CD14-positive monocyte (primary cell): ENCODE results near the gene LRRK1. TPM values are rescaled to one million over a fixed set of nuclear protein-coding genes. Genes with fewer than 3 reads are reported as not detected.

Source experiments
- DNase-seq, 3 donors: peaks; one replicate each; pipeline ENCODE4 v3.0.0-alpha.2; 2011 to 2022
- H2AFZ ChIP-seq: 2 replicates; pipeline ENCODE4 v1.6.0; 2012; ENCODE audit warnings: mild to moderate bottlenecking, low read depth, low read length, inconsistent platforms; ENCODE audit not compliant: insufficient read depth, poor library complexity, severe bottlenecking
- H3K27ac ChIP-seq, 2 donors: 1 replicate in 1 of 2; 2 replicates in 1 of 2; pipeline ENCODE4 v1.5.1; 2012 to 2013; ENCODE audit warnings: low read length in 2 of 2, control low read depth in 1 of 2, inconsistent platforms in 1 of 2, low read depth in 1 of 2, mild to moderate bottlenecking in 1 of 2
- H3K27me3 ChIP-seq, 2 donors: one replicate each; pipeline versions ENCODE4 v1.6.0 to v1.6.1; 2011 to 2013; ENCODE audit warnings: low read length in 2 of 2; ENCODE audit not compliant: control insufficient read depth in 2 of 2, insufficient read depth in 2 of 2
- H3K36me3 ChIP-seq, 2 donors: replicated peaks in 1 of 2; 1 replicate in 1 of 2; 2 replicates in 1 of 2; pipeline versions ENCODE4 v1.5.1 to v1.6.1; 2012 to 2013; ENCODE audit warnings: low read length in 2 of 2, control low read depth in 1 of 2, inconsistent platforms in 1 of 2, mild to moderate bottlenecking in 1 of 2; ENCODE audit not compliant: insufficient read depth in 2 of 2, control insufficient read depth in 1 of 2
- H3K4me1 ChIP-seq, 2 donors: 1 replicate in 1 of 2; 2 replicates in 1 of 2; pipeline versions ENCODE4 v1.5.1 to v1.6.1; 2012 to 2013; ENCODE audit warnings: low read length in 2 of 2, control low read depth in 1 of 2, inconsistent platforms in 1 of 2, mild to moderate bottlenecking in 1 of 2, moderate library complexity in 1 of 2; ENCODE audit not compliant: insufficient read depth in 2 of 2, control insufficient read depth in 1 of 2
- H3K4me2 ChIP-seq: replicated peaks from 2 replicates; pipeline ENCODE3; 2012; ENCODE audit warnings: low read length, moderate library complexity, mild to moderate bottlenecking; ENCODE audit not compliant: poor library complexity, severe bottlenecking; ENCODE audit errors: extremely low read depth
- H3K4me3 ChIP-seq, 3 experiments: fragments of 200-600 bp in 1 of 3; sonication (generic) in 1 of 3; replicated peaks in 1 of 3; 1 replicate in 2 of 3; 2 replicates in 1 of 3; pipeline ENCODE4 v1.5.1; 2011 to 2013; ENCODE audit warnings: low read length in 3 of 3, mild to moderate bottlenecking in 3 of 3, control low read depth in 2 of 3, low read depth in 2 of 3, inconsistent platforms in 1 of 3, moderate library complexity in 1 of 3
- H3K79me2 ChIP-seq: 2 replicates; pipeline ENCODE4 v1.6.0; 2012; ENCODE audit warnings: mild to moderate bottlenecking, control low read depth, inconsistent platforms, low read length, moderate library complexity; ENCODE audit not compliant: insufficient read depth
- H3K9ac ChIP-seq: 2 replicates; pipeline ENCODE4 v1.6.0; 2017; ENCODE audit warnings: low read length, mild to moderate bottlenecking; ENCODE audit not compliant: insufficient read depth, poor library complexity, severe bottlenecking
- H3K9me3 ChIP-seq, 2 donors: replicated peaks in 1 of 2; 1 replicate in 1 of 2; 2 replicates in 1 of 2; pipeline versions ENCODE4 v1.5.1 to v1.6.1; 2012 to 2013; ENCODE audit warnings: low read length in 2 of 2, control low read depth in 1 of 2; ENCODE audit not compliant: control insufficient read depth in 1 of 2, insufficient read depth in 1 of 2
- H4K20me1 ChIP-seq: 2 replicates; pipeline ENCODE4 v1.6.0; 2012; ENCODE audit warnings: mild to moderate bottlenecking, low read length, control low read depth, moderate library complexity; ENCODE audit not compliant: insufficient read depth
- H3K27ac Mint-ChIP-seq, 7 donors: one replicate each; pipeline ENCODE4 v1.8.0; 2020; ENCODE audit warnings: mild to moderate bottlenecking in 7 of 7, mixed read lengths in 7 of 7, moderate library complexity in 6 of 7, inconsistent platforms in 2 of 7
- H3K27me3 Mint-ChIP-seq, 3 donors: one replicate each; pipeline ENCODE4 v1.8.0; 2021 to 2022; ENCODE audit warnings: low read depth in 3 of 3, mild to moderate bottlenecking in 3 of 3, mixed read lengths in 3 of 3, moderate library complexity in 3 of 3, inconsistent platforms in 1 of 3
- H3K36me3 Mint-ChIP-seq, 2 donors: one replicate each; pipeline ENCODE4 v1.8.0; 2020; ENCODE audit warnings: mixed read lengths in 2 of 2, inconsistent platforms in 1 of 2, mild to moderate bottlenecking in 1 of 2
- H3K4me1 Mint-ChIP-seq: one replicate; pipeline ENCODE4 v1.8.0; 2020; ENCODE audit warnings: mild to moderate bottlenecking, mixed read lengths
- H3K4me3 Mint-ChIP-seq, 2 donors: one replicate each; pipeline ENCODE4 v1.8.0; 2020; ENCODE audit warnings: mild to moderate bottlenecking in 2 of 2, mixed read lengths in 2 of 2, moderate library complexity in 1 of 2
- H3K9me3 Mint-ChIP-seq, 7 donors: one replicate each; pipeline ENCODE4 v1.8.0; 2020 to 2022; ENCODE audit warnings: mixed read lengths in 7 of 7, mild to moderate bottlenecking in 6 of 7, moderate library complexity in 6 of 7, inconsistent platforms in 2 of 7
- WGBS: methylation state at CpG from one replicate; pipeline ENCODE4 v1.1.5; 2013; ENCODE audit warnings: missing lambda C conversion rate; ENCODE audit not compliant: insufficient coverage; 5-methylcytosine and 5-hydroxymethylcytosine counted together
- intact Hi-C, 2 donors: fragments of 100-400 bp; cut with micrococcal nuclease; formaldehyde crosslinking; loops; one replicate each; pipeline versions ENCODE4 v1.15.0 to v1.15.1; 2023
- polyA plus RNA-seq, 3 donors: library from polyadenylated mRNA; depleted of rRNA in 1 of 3; unstranded in 2 of 3; stranded (reverse) in 1 of 3; fragments of 300-500 nt in 2 of 3; fragments of >200 nt in 1 of 3; fragmentation: Illumina TruSeq in 2 of 3; gene quantifications; 1 replicate in 2 of 3; 2 replicates in 1 of 3; pipeline ENCODE4 v1.2.3, GENCODE V29; 2012 to 2021
- TF ChIP-seq, protein P1 (sequence below): fragments of 200-600 bp; IDR thresholded peaks from one replicate; pipeline ENCODE4 v1.8.0; 2022; ENCODE audit warnings: antibody characterized with exemption, mild to moderate bottlenecking

The LRRK1 gene
- polyA plus RNA-seq, 3 donors, result 1.7 to 18.9 (median 5.4) TPM

DNA sequence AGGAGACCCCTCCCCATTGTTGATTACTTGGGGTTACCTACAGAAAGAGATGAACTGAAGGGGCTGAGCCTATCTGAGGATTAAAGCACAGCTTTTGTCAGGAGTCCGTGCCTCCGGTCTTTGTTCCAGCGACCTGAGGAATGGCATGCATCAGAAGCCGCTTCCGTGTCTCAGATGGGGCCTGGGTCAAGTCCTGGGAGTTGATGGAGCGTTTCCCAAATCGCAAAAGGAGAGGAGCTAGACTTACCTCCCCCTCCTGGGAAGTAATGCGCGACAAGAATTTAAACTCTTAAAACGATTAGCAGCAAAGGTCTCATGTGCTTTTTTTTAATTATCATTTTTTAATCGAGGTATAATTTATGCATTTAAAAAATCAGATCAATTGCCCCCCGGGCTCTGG, 40.5 kb upstream of the LRRK1 start:
- WGBS, result 24% methylated on average over 3 of the region's 12 CpGs
- TF ChIP-seq, protein P1, sequence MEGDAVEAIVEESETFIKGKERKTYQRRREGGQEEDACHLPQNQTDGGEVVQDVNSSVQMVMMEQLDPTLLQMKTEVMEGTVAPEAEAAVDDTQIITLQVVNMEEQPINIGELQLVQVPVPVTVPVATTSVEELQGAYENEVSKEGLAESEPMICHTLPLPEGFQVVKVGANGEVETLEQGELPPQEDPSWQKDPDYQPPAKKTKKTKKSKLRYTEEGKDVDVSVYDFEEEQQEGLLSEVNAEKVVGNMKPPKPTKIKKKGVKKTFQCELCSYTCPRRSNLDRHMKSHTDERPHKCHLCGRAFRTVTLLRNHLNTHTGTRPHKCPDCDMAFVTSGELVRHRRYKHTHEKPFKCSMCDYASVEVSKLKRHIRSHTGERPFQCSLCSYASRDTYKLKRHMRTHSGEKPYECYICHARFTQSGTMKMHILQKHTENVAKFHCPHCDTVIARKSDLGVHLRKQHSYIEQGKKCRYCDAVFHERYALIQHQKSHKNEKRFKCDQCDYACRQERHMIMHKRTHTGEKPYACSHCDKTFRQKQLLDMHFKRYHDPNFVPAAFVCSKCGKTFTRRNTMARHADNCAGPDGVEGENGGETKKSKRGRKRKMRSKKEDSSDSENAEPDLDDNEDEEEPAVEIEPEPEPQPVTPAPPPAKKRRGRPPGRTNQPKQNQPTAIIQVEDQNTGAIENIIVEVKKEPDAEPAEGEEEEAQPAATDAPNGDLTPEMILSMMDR, result no peak
- Histone ChIP-seq H3K27me3 (peaks cover 58 to 80% of the 10 kb centered on the region in 2 donors), H2AFZ (no peak overlapping the region), H3K9ac (no peak overlapping the region), H3K9me3 (peaks cover 0 to 21% of the 10 kb centered on the region in 2 donors), H3K4me1 (peaks cover 0 to 12% of the 10 kb centered on the region in 2 donors), H4K20me1 (no peaks in the 10 kb centered on the region), H3K36me3 (no peaks in the 10 kb centered on the region), H3K27ac (no peak overlapping the region), H3K4me2 (peak overlapping the region; percentile 63), H3K79me2 (no peaks in the 10 kb centered on the region), H3K4me3 (peak overlapping the region in 1 of 3 experiments; percentile 47)
- intact Hi-C loops, result no loop called here
- H3K4me1 Mint-ChIP-seq, result peaks cover 8% of the 10 kb centered on the region
- H3K4me3 Mint-ChIP-seq, result peak overlapping the region; percentile 59 to 86
- no peaks in the 10 kb centered on the region for H3K36me3 Mint-ChIP-seq
- peaks cover 0 to 9% (median 3%) of the 10 kb centered on the region in 7 donors for H3K9me3 Mint-ChIP-seq
- H3K27me3 Mint-ChIP-seq, result peaks cover 70 to 82% (median 73%) of the 10 kb centered on the region in 3 donors
- DNase-seq, result no peak
- H3K27ac Mint-ChIP-seq, result no peak overlapping the region

DNA sequence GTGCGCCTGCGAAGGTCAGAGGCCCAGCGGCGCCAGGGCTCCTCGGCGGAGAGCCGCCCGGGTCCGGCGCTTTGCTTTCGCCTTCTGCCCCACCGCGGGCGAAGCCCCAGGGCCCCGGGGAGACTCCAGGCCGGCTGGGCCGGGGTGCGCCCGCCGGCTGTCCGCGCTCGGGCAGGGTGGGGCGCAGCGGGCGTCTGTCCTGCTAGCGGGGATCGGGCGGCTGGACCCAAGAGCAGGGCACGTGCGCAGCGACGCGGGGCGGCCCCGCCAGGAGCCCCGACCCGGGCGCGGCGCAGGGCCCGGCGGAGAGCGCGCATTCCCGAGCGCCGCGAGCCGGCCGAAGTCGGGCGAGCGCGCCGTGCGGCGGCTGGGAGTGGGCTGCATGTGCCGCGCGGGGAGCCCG, 40.1 kb upstream of the LRRK1 start:
- TF ChIP-seq, protein P1, result no peak
- peaks cover 8% of the 10 kb centered on the region for H3K4me1 Mint-ChIP-seq
- peaks cover 0 to 12% of the 10 kb centered on the region in 2 donors for H3K4me1 ChIP-seq
- no peak overlapping the region for H3K9ac ChIP-seq
- H3K27me3 Mint-ChIP-seq, result peaks cover 71 to 86% (median 77%) of the 10 kb centered on the region in 3 donors
- WGBS, result 1% methylated on average over 62 of the region's 62 CpGs
- no peak overlapping the region for H3K27ac Mint-ChIP-seq
- H4K20me1 ChIP-seq, result no peaks in the 10 kb centered on the region
- peak overlapping the region in 1 of 3 experiments; percentile 47 for H3K4me3 ChIP-seq
- peak overlapping the region in 1 of 2 donors; percentile 86 for H3K4me3 Mint-ChIP-seq
- no peaks in the 10 kb centered on the region for H3K79me2 ChIP-seq
- peaks cover 0 to 9% (median 3%) of the 10 kb centered on the region in 7 donors for H3K9me3 Mint-ChIP-seq
- H3K4me2 ChIP-seq, result peak overlapping the region; percentile 63
- no peak overlapping the region for H3K27ac ChIP-seq
- no peaks in the 10 kb centered on the region for H3K36me3 Mint-ChIP-seq
- intact Hi-C loops, result no loop called here
- H3K9me3 ChIP-seq, result peaks cover 0 to 21% of the 10 kb centered on the region in 2 donors
- H3K27me3 ChIP-seq, result peaks cover 61 to 84% of the 10 kb centered on the region in 2 donors
- H2AFZ ChIP-seq, result no peak overlapping the region
- H3K36me3 ChIP-seq, result no peaks in the 10 kb centered on the region
- DNase-seq, result no peak
